IMR-90 (cell line): ENCODE measurements around the gene PPRC1. TPM values are rescaled to one million over a fixed set of nuclear protein-coding genes. Genes with fewer than 3 reads are reported as not detected.

ENCODE experiments used
- ATAC-seq: fragments of 200-7000 bp; cut with Tn5 transposase; 2 replicates; pipeline ENCODE4 v1.9.1; 2020; ENCODE audit warnings: low read depth, mild to moderate bottlenecking, moderate library complexity
- BruUV-seq: library from RNA; stranded (reverse); fragments of 400-500 nt; replicated peaks from 2 replicates; lab custom pipeline; 2021; lab: Mats Ljungman, UMichigan
- CTCF ChIA-PET: fragments of 300-600 bp; formaldehyde crosslinking; extraction: SDS; loops from one replicate; lab custom pipeline; 2021; ENCODE audit warnings: antibody characterized with exemption; lab: Yijun Ruan, JAX
- POLR2A ChIA-PET: fragments of 300-600 bp; sonication (Branson Sonifier 250); formaldehyde crosslinking; loops from one replicate; lab custom pipeline; 2022; ENCODE audit warnings: antibody characterized with exemption; ENCODE audit not compliant: unreplicated experiment; lab: Charles Lee
- DNase-seq: peaks from one replicate; pipeline ENCODE4 v3.0.0; 2013
- H2AFZ ChIP-seq: replicated peaks from 2 replicates; pipeline ENCODE3; 2013; ENCODE audit warnings: low read length, mild to moderate bottlenecking; ENCODE audit not compliant: poor library complexity
- H2AK5ac ChIP-seq: 2 replicates; pipeline ENCODE4 v1.6.1; 2013; ENCODE audit warnings: low read depth, low read length, inconsistent platforms
- H2AK9ac ChIP-seq: replicated peaks from 2 replicates; pipeline ENCODE3; 2013; ENCODE audit warnings: mild to moderate bottlenecking, low read depth, low read length, moderate library complexity; ENCODE audit not compliant: poor library complexity
- H2BK120ac ChIP-seq: 2 replicates; pipeline ENCODE4 v1.6.1; 2013; ENCODE audit warnings: low read depth, low read length, inconsistent platforms
- H2BK15ac ChIP-seq: 3 replicates; pipeline ENCODE4 v1.6.1; 2013; ENCODE audit warnings: low read depth, low read length, inconsistent platforms
- H2BK20ac ChIP-seq: 2 replicates; pipeline ENCODE4 v1.6.1; 2013; ENCODE audit warnings: low read depth, mild to moderate bottlenecking, inconsistent platforms, low read length, moderate library complexity
- H2BK5ac ChIP-seq: 2 replicates; pipeline ENCODE4 v1.6.1; 2013; ENCODE audit warnings: mild to moderate bottlenecking, low read depth, low read length, inconsistent platforms; ENCODE audit not compliant: poor library complexity, severe bottlenecking
- H3K14ac ChIP-seq: replicated peaks from 2 replicates; pipeline ENCODE4 v1.6.1; 2013; ENCODE audit warnings: low read depth, low read length, inconsistent platforms
- H3K18ac ChIP-seq: 2 replicates; pipeline ENCODE4 v1.6.1; 2013; ENCODE audit warnings: low read depth, low read length, control low read depth
- H3K23ac ChIP-seq: 2 replicates; pipeline ENCODE4 v1.6.1; 2013; ENCODE audit warnings: low read depth, low read length, inconsistent platforms
- H3K27ac ChIP-seq: 2 replicates; pipeline ENCODE4 v1.5.1; 2013; ENCODE audit warnings: mild to moderate bottlenecking, control low read depth, low read length; ENCODE audit not compliant: insufficient read depth
- H3K27me3 ChIP-seq: 2 replicates; pipeline ENCODE4 v1.6.1; 2013; ENCODE audit warnings: low read length; ENCODE audit not compliant: control insufficient read depth, insufficient read depth
- H3K36me3 ChIP-seq: 2 replicates; pipeline ENCODE4 v1.6.1; 2013; ENCODE audit warnings: low read length, mixed read lengths; ENCODE audit not compliant: control insufficient read depth, insufficient read depth
- H3K4ac ChIP-seq: 2 replicates; pipeline ENCODE4 v1.6.1; 2013; ENCODE audit warnings: low read depth, low read length, inconsistent platforms
- H3K4me1 ChIP-seq: 2 replicates; pipeline ENCODE4 v1.6.1; 2013; ENCODE audit warnings: low read length, mixed read lengths; ENCODE audit not compliant: control insufficient read depth, insufficient read depth
- H3K4me2 ChIP-seq: 2 replicates; pipeline ENCODE4 v1.6.1; 2013; ENCODE audit warnings: low read depth, mild to moderate bottlenecking, control low read depth, low read length, moderate library complexity
- H3K4me3 ChIP-seq: 2 replicates; pipeline ENCODE4 v1.5.1; 2013; ENCODE audit warnings: low read depth, mild to moderate bottlenecking, control low read depth, low read length, moderate library complexity; ENCODE audit not compliant: insufficient read depth
- H3K56ac ChIP-seq: 2 replicates; pipeline ENCODE4 v1.6.1; 2013; ENCODE audit warnings: low read length, inconsistent platforms; ENCODE audit not compliant: insufficient read depth; ENCODE audit errors: extremely low read depth
- H3K79me1 ChIP-seq, 2 experiments: 2 replicates each; pipeline ENCODE4 v1.6.1; 2013; ENCODE audit warnings: low read length in 2 of 2, inconsistent platforms in 1 of 2, low read depth in 1 of 2
- H3K9ac ChIP-seq: 2 replicates; pipeline ENCODE4 v1.6.1; 2013; ENCODE audit warnings: low read depth, low read length, control low read depth
- H3K9me1 ChIP-seq: 2 replicates; pipeline ENCODE4 v1.6.1; 2013; ENCODE audit warnings: low read length, inconsistent platforms; ENCODE audit not compliant: insufficient read depth
- H3K9me3 ChIP-seq: 2 replicates; pipeline ENCODE4 v1.6.1; 2013; ENCODE audit warnings: low read length; ENCODE audit not compliant: control insufficient read depth, insufficient read depth
- H4K20me1 ChIP-seq: 2 replicates; pipeline ENCODE4 v1.6.1; 2013; ENCODE audit warnings: low read length, inconsistent platforms; ENCODE audit not compliant: insufficient read depth
- H4K5ac ChIP-seq: 2 replicates; pipeline ENCODE4 v1.6.1; 2013; ENCODE audit warnings: mild to moderate bottlenecking, low read depth, low read length, control low read depth
- H4K8ac ChIP-seq, 2 experiments: 2 replicates each; pipeline ENCODE4 v1.6.1; 2013; ENCODE audit warnings: low read depth in 2 of 2, low read length in 2 of 2, control low read depth in 1 of 2, inconsistent platforms in 1 of 2
- H4K91ac ChIP-seq: 2 replicates; pipeline ENCODE4 v1.6.1; 2013; ENCODE audit warnings: low read depth, low read length, inconsistent platforms; ENCODE audit not compliant: insufficient read depth
- CEBPB ChIP-seq: IDR thresholded peaks from 2 replicates; pipeline ENCODE4 v1.6.1; 2012; ENCODE audit warnings: low read depth, low read length, improper control_type of control experiment
- WGBS, 2 experiments: methylation state at CpG; one replicate each; pipeline versions ENCODE4 v1.1.5 to v1.1.7; 2013; ENCODE audit warnings: missing lambda C conversion rate in 2 of 2; ENCODE audit not compliant: insufficient read length in 1 of 2; ENCODE audit errors: extremely low coverage in 2 of 2; 5-methylcytosine and 5-hydroxymethylcytosine counted together
- dilution Hi-C: fragments of 300-500 bp; cut with HindIII; formaldehyde crosslinking; loops from one replicate; pipeline ENCODE4 v1.14.3; 2018; ENCODE audit warnings: low sequenced_read_pairs; ENCODE audit not compliant: unreplicated experiment
- in situ Hi-C: fragments of 300-500 bp; cut with MboI; formaldehyde crosslinking; loops from 3 replicates; pipeline ENCODE4 v1.14.3; 2019; ENCODE audit warnings: low sequenced_read_pairs, inconsistent platforms, mixed read lengths
- intact Hi-C: fragments of 100-400 bp; cut with micrococcal nuclease; formaldehyde crosslinking; loops from 2 replicates; pipeline ENCODE4 v1.10.0; 2022
- polyA plus RNA-seq, 3 experiments: library from polyadenylated mRNA; depleted of rRNA; stranded (reverse); fragments of >200 nt; gene quantifications; 2 replicates each; pipeline ENCODE4 v1.2.3, GENCODE V29; 2012; ENCODE audit warnings: low replicate concordance in 1 of 3
- total RNA-seq: library from RNA; depleted of rRNA; stranded (reverse); fragments of >200 nt; gene quantifications from 2 replicates; pipeline ENCODE4 v1.2.3, GENCODE V29; 2012

PPRC1 gene
- total and polyA plus RNA-seq, 2 of the 4 experiments (the other 2 are of a cell fraction): 11.8 to 38.7 TPM

GRCh38 chr10:102116656-102117055 lies 16.2 kb upstream of the PPRC1 start:
- Histone ChIP-seq H3K9me1 (peaks cover 15% of the 10 kb centered on the region), H3K56ac (no peak overlapping the region; the same call in 1 of the 2 replicates), H3K4me1 (peaks cover 36% of the 10 kb centered on the region), H3K9me3 (no peaks in the 10 kb centered on the region), H3K27me3 (no peaks in the 10 kb centered on the region), H2BK120ac (peak overlapping the region; percentile 87; the same call in 1 of the 2 replicates), H2AK9ac (peak overlapping the region; percentile 99), H3K23ac (peak overlapping the region; percentile 12; the same call in 1 of the 2 replicates), H2BK15ac (0 out of 3 replicates have a peak overlapping the region, but pooled peaks have one; percentile 41), H3K4me2 (peak overlapping the region; percentile 36), H4K91ac (peak overlapping the region; percentile 77; the same call in 1 of the 2 replicates), H4K5ac (no peak overlapping the region), H2BK5ac (peak overlapping the region; percentile 94), H2AFZ (no peak overlapping the region), H3K9ac (peak overlapping the region; percentile 68; the same call in 1 of the 2 replicates), H3K18ac (peak overlapping the region; percentile 39; the same call in 1 of the 2 replicates), H3K4me3 (no peak overlapping the region), H3K36me3 (peaks cover 2% of the 10 kb centered on the region; the same call in 1 of the 2 replicates), H3K4ac (peak overlapping the region; percentile 99), H3K79me1 (peaks cover 17 to 70% of the 10 kb centered on the region in 2 experiments; a peak in 3 of 4 replicates), H4K8ac (peak overlapping the region in 1 of 2 experiments; percentile 91; a peak in 2 of 4 replicates), H2BK20ac (no peak overlapping the region), H4K20me1 (peaks cover 43% of the 10 kb centered on the region), H3K27ac (peak overlapping the region; percentile 91), H3K14ac (no peak overlapping the region; the same call in none of the 2 replicates), H2AK5ac (peak overlapping the region; percentile 75; the same call in 1 of the 2 replicates)
- ATAC-seq (no peak), DNase-seq (no peak)
- no CpG with 5 or more reads among the region's 1 CpG for WGBS, 2 experiments
- no TSS peak for BruUV-seq
- dilution Hi-C loops: no loop called here
- CTCF ChIA-PET: interaction anchor here (0.5 kb wide), 1 partner anchor 19 kb away, joined by 3 read pairs; no protein-coding TSS in a partner anchor
- POLR2A ChIA-PET: no interaction called here
- intact Hi-C loops: no loop called here
- no peak for TF ChIP-seq CEBPB
- in situ Hi-C loops: no loop called here
